22Rv1 (cell line): ENCODE results near the gene HPS1.

ENCODE experiments used
- H3K27ac ChIP-seq: fragments of 450-650 bp; 2 replicates; pipeline ENCODE4 v1.5.1; 2017
- ZFX ChIP-seq: fragments of 450-650 bp; IDR thresholded peaks from 2 replicates; pipeline ENCODE4 v1.6.1; 2017; ENCODE audit warnings: antibody characterized with exemption, borderline replicate concordance
- TF ChIP-seq, protein P1 (sequence below): fragments of 450-650 bp; IDR thresholded peaks from 2 replicates; pipeline ENCODE4 v1.5.1; 2017; ENCODE audit warnings: mild to moderate bottlenecking

The HPS1 gene

DNA sequence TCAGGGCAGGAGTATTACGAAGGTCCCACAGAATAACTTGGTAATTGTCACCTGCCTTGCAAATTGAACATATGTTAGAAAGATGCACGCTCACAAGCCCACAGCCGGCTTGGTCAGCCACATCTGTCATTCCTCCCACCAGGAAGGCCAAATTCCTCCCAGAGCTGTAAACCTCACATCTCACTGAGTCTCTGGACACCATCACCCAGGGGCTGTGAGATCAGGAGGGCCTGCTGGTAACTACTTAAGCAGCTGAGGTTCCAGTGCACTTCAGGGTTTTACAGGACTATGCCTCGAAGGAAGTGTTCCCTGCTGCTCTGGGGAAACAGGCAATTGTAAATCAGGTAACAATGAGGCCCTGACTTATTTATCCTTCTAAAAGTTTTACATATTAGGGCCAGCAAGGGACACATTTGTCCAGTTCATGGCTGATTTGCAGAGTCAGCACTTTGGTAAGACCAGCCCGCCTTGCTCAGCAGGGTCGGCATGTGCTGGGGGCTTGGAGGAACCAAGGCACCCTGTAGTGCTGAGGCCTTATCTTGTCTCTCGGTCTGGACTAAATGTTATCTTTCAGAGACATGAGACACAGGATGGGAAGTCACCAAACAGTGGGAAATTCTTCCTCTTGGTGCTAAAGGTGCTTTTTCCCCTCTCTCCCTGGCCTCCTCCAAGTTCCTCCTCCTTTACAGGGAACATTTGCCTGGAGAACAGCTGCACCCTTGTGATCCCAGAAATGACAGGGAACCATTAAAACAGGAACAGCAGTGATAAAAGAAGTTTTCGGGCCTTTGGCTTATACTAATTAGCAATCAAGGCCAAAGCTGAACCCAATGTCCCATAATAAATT is 66.0 kb downstream of the HPS1 start:
- TF ChIP-seq ZFX, result no peak
- TF ChIP-seq, protein P1, sequence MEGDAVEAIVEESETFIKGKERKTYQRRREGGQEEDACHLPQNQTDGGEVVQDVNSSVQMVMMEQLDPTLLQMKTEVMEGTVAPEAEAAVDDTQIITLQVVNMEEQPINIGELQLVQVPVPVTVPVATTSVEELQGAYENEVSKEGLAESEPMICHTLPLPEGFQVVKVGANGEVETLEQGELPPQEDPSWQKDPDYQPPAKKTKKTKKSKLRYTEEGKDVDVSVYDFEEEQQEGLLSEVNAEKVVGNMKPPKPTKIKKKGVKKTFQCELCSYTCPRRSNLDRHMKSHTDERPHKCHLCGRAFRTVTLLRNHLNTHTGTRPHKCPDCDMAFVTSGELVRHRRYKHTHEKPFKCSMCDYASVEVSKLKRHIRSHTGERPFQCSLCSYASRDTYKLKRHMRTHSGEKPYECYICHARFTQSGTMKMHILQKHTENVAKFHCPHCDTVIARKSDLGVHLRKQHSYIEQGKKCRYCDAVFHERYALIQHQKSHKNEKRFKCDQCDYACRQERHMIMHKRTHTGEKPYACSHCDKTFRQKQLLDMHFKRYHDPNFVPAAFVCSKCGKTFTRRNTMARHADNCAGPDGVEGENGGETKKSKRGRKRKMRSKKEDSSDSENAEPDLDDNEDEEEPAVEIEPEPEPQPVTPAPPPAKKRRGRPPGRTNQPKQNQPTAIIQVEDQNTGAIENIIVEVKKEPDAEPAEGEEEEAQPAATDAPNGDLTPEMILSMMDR, result no peak
- no peak overlapping the region for H3K27ac ChIP-seq

DNA sequence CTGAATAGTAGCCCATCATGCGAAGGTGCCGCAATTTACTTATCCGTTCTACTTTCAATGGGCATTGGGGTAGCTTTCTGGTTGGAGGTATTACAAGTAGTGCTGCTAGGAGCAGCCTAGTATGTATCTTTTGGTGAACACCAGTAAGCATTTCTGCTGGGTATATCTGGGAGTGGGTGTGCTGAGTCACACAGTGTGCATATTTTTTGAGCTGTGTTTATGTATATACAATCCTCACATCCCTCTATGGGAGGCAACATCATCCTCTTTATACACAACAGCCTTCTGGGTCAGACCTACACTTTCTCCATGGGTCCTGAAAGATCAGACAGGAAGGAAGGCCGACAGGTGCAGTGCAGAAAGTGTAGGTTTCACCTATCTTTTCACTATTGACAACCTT is 68.0 kb downstream of the HPS1 start:
- TF ChIP-seq ZFX, result no peak
- TF ChIP-seq, protein P1, result no peak
- H3K27ac ChIP-seq, result no peak overlapping the region

DNA sequence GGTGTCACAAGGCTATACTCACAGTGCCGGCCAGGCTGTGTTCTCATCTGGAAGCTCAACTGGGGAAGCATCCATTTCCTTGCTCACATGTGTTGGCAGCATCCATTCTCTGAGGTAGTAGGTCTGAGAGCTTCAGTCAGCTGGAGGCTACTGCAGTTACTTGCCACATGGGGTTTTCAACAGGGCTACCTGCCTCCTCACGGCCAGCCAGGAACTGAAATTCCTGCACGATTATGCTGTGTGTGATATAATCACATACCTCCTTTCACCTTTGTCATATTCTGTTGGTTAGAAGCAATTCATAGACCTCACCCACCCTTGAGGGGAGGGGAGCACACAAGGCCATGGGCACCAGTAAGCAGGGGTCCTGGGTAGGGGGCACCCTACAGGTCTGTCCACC is 69.2 kb downstream of the HPS1 start:
- TF ChIP-seq ZFX, result no peak
- TF ChIP-seq, protein P1, result no peak
- no peak overlapping the region for H3K27ac ChIP-seq

DNA sequence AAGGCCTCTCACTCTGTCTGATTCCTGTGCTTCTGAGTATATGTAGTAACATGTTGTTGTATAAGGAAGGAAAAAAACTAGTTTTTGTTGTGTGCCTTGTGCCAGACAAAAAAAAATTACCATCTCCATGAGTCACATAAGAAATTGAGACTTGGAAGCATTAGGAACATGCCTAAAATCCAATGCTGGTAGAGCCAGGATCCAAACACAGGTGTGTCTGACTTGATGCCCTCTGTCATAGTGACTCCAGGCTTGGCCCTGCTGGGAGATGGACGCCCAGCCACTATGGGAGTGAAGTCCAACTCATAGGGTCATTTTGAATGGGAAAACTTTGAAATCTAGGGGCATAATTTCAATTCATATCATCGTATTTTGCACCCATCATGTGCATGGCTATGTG is 69.7 kb downstream of the HPS1 start:
- no peak overlapping the region for H3K27ac ChIP-seq
- TF ChIP-seq, protein P1, result no peak
- TF ChIP-seq ZFX, result no peak

DNA sequence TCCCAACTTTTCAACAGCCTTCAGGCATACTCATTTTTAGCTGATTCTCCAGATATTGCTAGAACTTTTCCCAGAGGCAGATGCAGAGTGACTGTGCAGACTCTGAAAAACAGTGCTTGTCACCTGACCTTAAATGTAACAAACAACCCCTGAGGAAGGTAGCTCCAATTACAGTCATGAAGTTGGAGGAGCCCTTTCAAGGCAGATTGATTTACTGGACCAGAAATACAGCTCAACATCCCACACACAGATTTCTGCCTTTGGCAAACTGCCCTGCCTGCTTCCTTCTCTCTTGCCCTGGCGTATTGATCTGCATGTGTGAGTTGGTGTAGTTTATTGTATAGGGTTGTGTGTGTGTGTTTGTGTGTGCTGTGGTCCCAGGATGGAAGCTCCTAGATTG is 70.2 kb downstream of the HPS1 start:
- TF ChIP-seq, protein P1, result no peak
- no peak for TF ChIP-seq ZFX
- no peak overlapping the region for H3K27ac ChIP-seq

DNA sequence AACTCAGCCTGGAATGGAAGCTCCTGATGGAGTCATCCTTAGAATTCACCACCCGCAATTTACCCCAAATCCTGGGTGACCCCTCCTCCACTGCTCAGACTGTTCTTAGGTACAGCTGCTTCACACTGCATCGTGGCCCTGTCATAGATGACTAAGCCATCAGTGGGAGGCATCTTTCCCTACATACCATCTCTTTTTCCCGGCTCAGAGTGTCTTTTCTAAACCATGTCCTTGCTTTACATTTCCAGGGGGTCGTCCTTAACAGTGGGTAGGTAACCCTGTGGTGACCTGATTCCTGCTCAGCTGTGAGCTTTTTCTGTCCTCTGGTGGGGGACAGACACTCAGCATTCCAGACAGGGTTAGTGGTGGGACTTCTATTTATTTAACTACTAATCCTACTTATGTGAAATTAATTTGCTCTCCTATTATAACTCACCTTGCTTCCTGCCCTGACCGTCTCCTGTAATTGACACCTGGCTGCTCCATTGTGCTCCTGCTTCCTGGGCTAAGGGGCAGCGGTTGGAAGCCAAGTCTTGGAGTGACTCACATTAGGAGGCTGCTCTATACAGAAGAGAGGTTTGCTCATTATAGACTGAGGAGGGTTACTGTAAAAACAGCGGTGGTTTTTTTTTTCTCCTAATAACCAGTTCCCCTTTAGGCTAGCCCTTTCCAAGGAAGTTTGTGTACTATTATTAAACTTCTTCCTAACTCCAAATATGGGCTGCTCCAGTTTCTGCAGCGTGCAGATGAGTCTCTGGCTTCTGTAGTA is 72.3 kb downstream of the HPS1 start:
- no peak for TF ChIP-seq ZFX
- TF ChIP-seq, protein P1, result no peak
- H3K27ac ChIP-seq, result no peak overlapping the region
